ENCODE data around the gene MAP4K3. TPM values are rescaled to one million over a fixed set of nuclear protein-coding genes. Genes with fewer than 3 reads are reported as not detected.

The MAP4K3 gene
- total and polyA plus RNA-seq, 10 of the 15 experiments (the other 5 are each of a cell fraction or from before 2014, with no cell fraction given), result 0.04 to 0.95 (median 0.21) TPM; not detected in 1

DNA sequence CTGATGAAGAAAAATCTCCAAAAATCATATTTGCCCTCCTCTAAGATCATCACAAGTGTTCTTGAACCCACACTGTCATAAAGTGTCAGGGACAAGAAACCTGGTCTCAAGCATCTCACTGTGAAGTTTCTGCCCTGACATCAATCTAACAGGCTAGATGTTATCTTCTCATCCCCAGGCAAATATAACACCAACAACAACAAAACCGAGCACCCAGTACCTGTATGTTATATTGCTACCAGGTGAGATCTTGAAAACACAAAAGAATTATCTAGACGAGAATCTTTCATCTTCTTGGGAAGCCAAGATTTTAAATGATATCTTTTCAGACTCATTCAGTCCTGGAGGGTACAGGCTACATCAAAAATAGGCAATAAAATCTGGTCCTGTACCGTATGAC is 8.8 kb upstream of the MAP4K3 start:
- in situ Hi-C loops (cut with MboI) (no loop called here), intact Hi-C loops (cut with micrococcal nuclease; ENCODE audit: unreplicated experiment) (no loop called here)
- no TSS peak for BruUV-seq (replicated peaks)
- WGBS (ENCODE audit: insufficient coverage, insufficient replicate concordance, low lambda C conversion rate, missing lambda C conversion rate), result 57% methylated on average over 3 of the region's 3 CpGs
- Histone ChIP-seq H3K4me1 (ENCODE audit: control insufficient read depth, insufficient read depth, low read length) (no peaks in the 10 kb centered on the region), H3K79me2 (ENCODE audit: control insufficient read depth, insufficient read depth, low read length) (no peaks in the 10 kb centered on the region), H3K4me2 (ENCODE audit: control insufficient read depth, insufficient read depth) (no peak overlapping the region), H3K9me3 (replicated peaks; ENCODE audit: control insufficient read depth, insufficient read depth, low read length) (no peaks in the 10 kb centered on the region; the same call in 2 of the 3 replicates), H3K4me3 (no peak overlapping the region), H3K27me3 (replicated peaks in 1 of 2; ENCODE audit: control insufficient read depth in 2 of 2, insufficient read depth in 2 of 2, low read length in 1 of 2) (no peaks in the 10 kb centered on the region), H3K9ac (ENCODE audit: control insufficient read depth, insufficient read depth, low read length) (no peak overlapping the region), H2AFZ (ENCODE audit: control insufficient read depth, low read depth, low read length) (no peak overlapping the region), H3K27ac (ENCODE audit: control insufficient read depth, insufficient read depth) (no peak overlapping the region), H3K36me3 (ENCODE audit: control insufficient read depth in 2 of 2, insufficient read depth in 2 of 2, low read length in 1 of 2) (no peaks in the 10 kb centered on the region), H4K20me1 (ENCODE audit: control insufficient read depth, insufficient read depth) (no peaks in the 10 kb centered on the region)
- RAD21 ChIA-PET (ENCODE audit: unreplicated experiment), result no interaction called here
- no peak for ATAC-seq
- POLR2A ChIA-PET, result no interaction called here
- TF ChIP-seq HSF1 (IDR thresholded peaks at IDR 0.05; ENCODE audit: low read depth, low read length) (no peak), POLR2AphosphoS2 (IDR thresholded peaks at IDR 0.05; ENCODE audit: low read depth, low read length) (no peak), ZZZ3 (IDR thresholded peaks at IDR 0.05; ENCODE audit: control insufficient read depth, insufficient read length, low read depth) (no peak), LARP7 (IDR thresholded peaks at IDR 0.05) (no peak), KAT2A (conservative IDR thresholded peaks at IDR 0.05; ENCODE audit: control insufficient read depth, low read depth, low read length) (no peak), ZNF207 (IDR thresholded peaks at IDR 0.05; ENCODE audit: borderline replicate concordance) (no peak), ZNF217 (IDR thresholded peaks at IDR 0.05) (no peak)
- TF ChIP-seq, protein P1, sequence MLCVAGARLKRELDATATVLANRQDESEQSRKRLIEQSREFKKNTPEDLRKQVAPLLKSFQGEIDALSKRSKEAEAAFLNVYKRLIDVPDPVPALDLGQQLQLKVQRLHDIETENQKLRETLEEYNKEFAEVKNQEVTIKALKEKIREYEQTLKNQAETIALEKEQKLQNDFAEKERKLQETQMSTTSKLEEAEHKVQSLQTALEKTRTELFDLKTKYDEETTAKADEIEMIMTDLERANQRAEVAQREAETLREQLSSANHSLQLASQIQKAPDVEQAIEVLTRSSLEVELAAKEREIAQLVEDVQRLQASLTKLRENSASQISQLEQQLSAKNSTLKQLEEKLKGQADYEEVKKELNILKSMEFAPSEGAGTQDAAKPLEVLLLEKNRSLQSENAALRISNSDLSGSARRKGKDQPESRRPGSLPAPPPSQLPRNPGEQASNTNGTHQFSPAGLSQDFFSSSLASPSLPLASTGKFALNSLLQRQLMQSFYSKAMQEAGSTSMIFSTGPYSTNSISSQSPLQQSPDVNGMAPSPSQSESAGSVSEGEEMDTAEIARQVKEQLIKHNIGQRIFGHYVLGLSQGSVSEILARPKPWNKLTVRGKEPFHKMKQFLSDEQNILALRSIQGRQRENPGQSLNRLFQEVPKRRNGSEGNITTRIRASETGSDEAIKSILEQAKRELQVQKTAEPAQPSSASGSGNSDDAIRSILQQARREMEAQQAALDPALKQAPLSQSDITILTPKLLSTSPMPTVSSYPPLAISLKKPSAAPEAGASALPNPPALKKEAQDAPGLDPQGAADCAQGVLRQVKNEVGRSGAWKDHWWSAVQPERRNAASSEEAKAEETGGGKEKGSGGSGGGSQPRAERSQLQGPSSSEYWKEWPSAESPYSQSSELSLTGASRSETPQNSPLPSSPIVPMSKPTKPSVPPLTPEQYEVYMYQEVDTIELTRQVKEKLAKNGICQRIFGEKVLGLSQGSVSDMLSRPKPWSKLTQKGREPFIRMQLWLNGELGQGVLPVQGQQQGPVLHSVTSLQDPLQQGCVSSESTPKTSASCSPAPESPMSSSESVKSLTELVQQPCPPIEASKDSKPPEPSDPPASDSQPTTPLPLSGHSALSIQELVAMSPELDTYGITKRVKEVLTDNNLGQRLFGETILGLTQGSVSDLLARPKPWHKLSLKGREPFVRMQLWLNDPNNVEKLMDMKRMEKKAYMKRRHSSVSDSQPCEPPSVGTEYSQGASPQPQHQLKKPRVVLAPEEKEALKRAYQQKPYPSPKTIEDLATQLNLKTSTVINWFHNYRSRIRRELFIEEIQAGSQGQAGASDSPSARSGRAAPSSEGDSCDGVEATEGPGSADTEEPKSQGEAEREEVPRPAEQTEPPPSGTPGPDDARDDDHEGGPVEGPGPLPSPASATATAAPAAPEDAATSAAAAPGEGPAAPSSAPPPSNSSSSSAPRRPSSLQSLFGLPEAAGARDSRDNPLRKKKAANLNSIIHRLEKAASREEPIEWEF (IDR thresholded peaks at IDR 0.05; ENCODE audit: insufficient replicate concordance, low read depth, low read length), result no peak
- TF ChIP-seq, protein P2, sequence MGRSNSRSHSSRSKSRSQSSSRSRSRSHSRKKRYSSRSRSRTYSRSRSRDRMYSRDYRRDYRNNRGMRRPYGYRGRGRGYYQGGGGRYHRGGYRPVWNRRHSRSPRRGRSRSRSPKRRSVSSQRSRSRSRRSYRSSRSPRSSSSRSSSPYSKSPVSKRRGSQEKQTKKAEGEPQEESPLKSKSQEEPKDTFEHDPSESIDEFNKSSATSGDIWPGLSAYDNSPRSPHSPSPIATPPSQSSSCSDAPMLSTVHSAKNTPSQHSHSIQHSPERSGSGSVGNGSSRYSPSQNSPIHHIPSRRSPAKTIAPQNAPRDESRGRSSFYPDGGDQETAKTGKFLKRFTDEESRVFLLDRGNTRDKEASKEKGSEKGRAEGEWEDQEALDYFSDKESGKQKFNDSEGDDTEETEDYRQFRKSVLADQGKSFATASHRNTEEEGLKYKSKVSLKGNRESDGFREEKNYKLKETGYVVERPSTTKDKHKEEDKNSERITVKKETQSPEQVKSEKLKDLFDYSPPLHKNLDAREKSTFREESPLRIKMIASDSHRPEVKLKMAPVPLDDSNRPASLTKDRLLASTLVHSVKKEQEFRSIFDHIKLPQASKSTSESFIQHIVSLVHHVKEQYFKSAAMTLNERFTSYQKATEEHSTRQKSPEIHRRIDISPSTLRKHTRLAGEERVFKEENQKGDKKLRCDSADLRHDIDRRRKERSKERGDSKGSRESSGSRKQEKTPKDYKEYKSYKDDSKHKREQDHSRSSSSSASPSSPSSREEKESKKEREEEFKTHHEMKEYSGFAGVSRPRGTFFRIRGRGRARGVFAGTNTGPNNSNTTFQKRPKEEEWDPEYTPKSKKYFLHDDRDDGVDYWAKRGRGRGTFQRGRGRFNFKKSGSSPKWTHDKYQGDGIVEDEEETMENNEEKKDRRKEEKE (IDR thresholded peaks at IDR 0.05), result no peak
- CTCF ChIA-PET, result no interaction called here
- DNase-seq (ENCODE audit: low read depth, low spot score), result no peak
- no peak for FAIRE-seq
- SMC1A ChIA-PET (ENCODE audit: uncharacterized antibody, unreplicated experiment), result no interaction called here
